Natural killer cell (primary cell): ENCODE measurements around the gene GRIK1. TPM values are rescaled to one million over a fixed set of nuclear protein-coding genes. Genes with fewer than 3 reads are reported as not detected.

Experiments used
- ATAC-seq, 3 donors: fragments of 150-1000 bp in 2 of 3; fragments of 200-7000 bp in 1 of 3; cut with Tn5 transposase; 1 replicate in 1 of 3; 2 replicates in 2 of 3; pipeline ENCODE4 v1.10.0; 2021; ENCODE audit warnings: mild to moderate bottlenecking in 2 of 3, moderate library complexity in 2 of 3
- DNase-seq, 2 donors: peaks; one replicate each; pipeline versions ENCODE4 v3.0.0 to v3.0.0-alpha.2; 2013 to 2021; ENCODE audit warnings: mixed read lengths in 1 of 2
- H3K27ac ChIP-seq: one replicate; pipeline ENCODE4 v1.5.1; 2013; ENCODE audit warnings: mild to moderate bottlenecking, low read length
- H3K27me3 ChIP-seq: one replicate; pipeline ENCODE4 v1.6.1; 2013; ENCODE audit warnings: low read length; ENCODE audit not compliant: control insufficient read depth, insufficient read depth
- H3K36me3 ChIP-seq: one replicate; pipeline ENCODE4 v1.6.1; 2013; ENCODE audit warnings: low read length; ENCODE audit not compliant: control insufficient read depth, insufficient read depth
- H3K4me1 ChIP-seq: one replicate; pipeline ENCODE4 v1.6.1; 2013; ENCODE audit warnings: low read length; ENCODE audit not compliant: control insufficient read depth, insufficient read depth
- H3K4me3 ChIP-seq: one replicate; pipeline ENCODE4 v1.5.1; 2013; ENCODE audit warnings: low read length
- H3K9me3 ChIP-seq: one replicate; pipeline ENCODE4 v1.6.1; 2013; ENCODE audit warnings: low read length; ENCODE audit not compliant: control insufficient read depth, insufficient read depth
- H3K27ac Mint-ChIP-seq, 2 donors: one replicate each; pipeline ENCODE4 v1.8.0; 2022; ENCODE audit warnings: mild to moderate bottlenecking in 2 of 2, mixed read lengths in 2 of 2, moderate library complexity in 1 of 2
- H3K27me3 Mint-ChIP-seq, 2 donors: one replicate each; pipeline ENCODE4 v1.8.0; 2022; ENCODE audit warnings: low read depth in 2 of 2, mixed read lengths in 2 of 2
- H3K36me3 Mint-ChIP-seq: one replicate; pipeline ENCODE4 v1.8.0; 2022; ENCODE audit warnings: mixed read lengths
- H3K4me1 Mint-ChIP-seq, 2 donors: one replicate each; pipeline ENCODE4 v1.8.0; 2022; ENCODE audit warnings: mixed read lengths in 2 of 2
- H3K4me3 Mint-ChIP-seq: one replicate; pipeline ENCODE4 v1.8.0; 2022; ENCODE audit warnings: mild to moderate bottlenecking, moderate library complexity, mixed read lengths
- H3K9me3 Mint-ChIP-seq, 2 donors: one replicate each; pipeline ENCODE4 v1.8.0; 2022; ENCODE audit warnings: mixed read lengths in 2 of 2
- CTCF ChIP-seq: fragments of 200-600 bp; IDR thresholded peaks from one replicate; pipeline ENCODE4 v1.8.0; 2022; ENCODE audit warnings: antibody characterized with exemption
- WGBS: methylation state at CpG from one replicate; pipeline ENCODE4 v1.1.7; 2013; ENCODE audit warnings: missing lambda C conversion rate; ENCODE audit not compliant: insufficient coverage; 5-methylcytosine and 5-hydroxymethylcytosine counted together
- intact Hi-C: fragments of 100-400 bp; cut with micrococcal nuclease; formaldehyde crosslinking; loops from one replicate; pipeline ENCODE4 v1.14.2; 2022
- total RNA-seq, 4 donors: library from RNA; stranded (reverse); fragments of 120-200 nt in 1 of 4; gene quantifications; one replicate each; pipeline versions ENCODE4 v1.2.3 to v1.2.4, GENCODE V29; 2013 to 2022

Gene GRIK1
- total RNA-seq, 3 donors from 2014 or later (not counting 1 experiment from before 2014, with no cell fraction given), result not detected

DNA sequence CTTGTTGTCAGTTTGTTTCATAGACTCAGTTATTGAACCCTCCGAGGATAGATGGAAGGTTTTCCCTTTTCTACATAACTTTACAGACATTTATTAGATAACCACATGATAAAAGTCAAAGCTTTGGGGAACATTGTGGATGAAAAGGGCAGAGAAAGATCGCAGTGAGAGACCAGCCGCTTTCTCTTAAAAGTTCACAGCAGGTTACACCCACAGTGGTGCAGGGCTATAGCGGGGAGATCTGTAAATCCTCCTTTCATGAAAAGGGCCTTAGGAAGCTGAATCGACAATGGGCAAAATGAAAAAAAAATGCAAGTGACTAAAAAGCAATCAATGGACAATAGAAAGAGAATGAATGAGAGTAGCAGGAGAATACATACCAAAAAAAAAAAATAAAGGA lies 218.6 kb downstream of the GRIK1 start:
- TF ChIP-seq CTCF, result no peak

DNA sequence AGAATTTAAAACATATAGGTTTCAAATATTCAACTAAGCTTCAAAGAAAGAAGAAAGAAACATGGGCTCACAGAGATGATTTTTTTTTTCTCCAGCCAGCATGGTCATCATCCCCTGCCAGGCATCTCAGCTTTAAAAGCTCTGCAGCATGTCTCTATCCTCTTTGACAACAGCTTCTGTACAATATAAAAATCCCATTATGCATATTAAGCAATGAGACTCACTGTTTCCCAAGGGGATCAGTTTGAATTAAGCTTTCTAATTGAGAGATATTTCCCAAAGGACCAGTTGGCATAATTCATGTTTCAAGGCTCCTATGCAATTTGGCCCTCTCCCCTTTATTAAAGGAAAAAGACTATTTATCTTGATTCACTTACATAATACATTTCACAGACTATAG lies 220.3 kb downstream of the GRIK1 start:
- Histone ChIP-seq H3K27ac (no peak overlapping the region), H3K4me1 (no peaks in the 10 kb centered on the region), H3K27me3 (no peaks in the 10 kb centered on the region), H3K4me3 (no peak overlapping the region), H3K9me3 (peaks cover 3% of the 10 kb centered on the region), H3K36me3 (no peaks in the 10 kb centered on the region)
- no peak for TF ChIP-seq CTCF
- DNase-seq (no peak), ATAC-seq (no peak)
- no peaks in the 10 kb centered on the region for H3K4me1 Mint-ChIP-seq
- peaks cover 3 to 7% of the 10 kb centered on the region in 2 donors for H3K9me3 Mint-ChIP-seq
- no peak overlapping the region for H3K27ac Mint-ChIP-seq
- H3K27me3 Mint-ChIP-seq, result no peaks in the 10 kb centered on the region
- no peak overlapping the region for H3K4me3 Mint-ChIP-seq
- intact Hi-C loops, result no loop called here
- H3K36me3 Mint-ChIP-seq, result no peaks in the 10 kb centered on the region

More for the DNA sequence above, 218.6 kb downstream of the GRIK1 start:
- Mint-ChIP-seq H3K4me3 (no peak overlapping the region), H3K9me3 (peaks cover 0 to 5% of the 10 kb centered on the region in 2 donors), H3K36me3 (no peaks in the 10 kb centered on the region), H3K27me3 (no peaks in the 10 kb centered on the region), H3K27ac (no peak overlapping the region), H3K4me1 (no peaks in the 10 kb centered on the region)
- no peaks in the 10 kb centered on the region for H3K27me3 ChIP-seq
- ATAC-seq (no peak), DNase-seq (no peak)
- 88% methylated on average over 4 of the region's 5 CpGs for WGBS
- no peaks in the 10 kb centered on the region for H3K36me3 ChIP-seq
- H3K9me3 ChIP-seq, result peaks cover 3% of the 10 kb centered on the region
- H3K4me1 ChIP-seq, result no peaks in the 10 kb centered on the region
- no peak overlapping the region for H3K27ac ChIP-seq
- intact Hi-C loops, result no loop called here
- H3K4me3 ChIP-seq, result no peak overlapping the region

DNA sequence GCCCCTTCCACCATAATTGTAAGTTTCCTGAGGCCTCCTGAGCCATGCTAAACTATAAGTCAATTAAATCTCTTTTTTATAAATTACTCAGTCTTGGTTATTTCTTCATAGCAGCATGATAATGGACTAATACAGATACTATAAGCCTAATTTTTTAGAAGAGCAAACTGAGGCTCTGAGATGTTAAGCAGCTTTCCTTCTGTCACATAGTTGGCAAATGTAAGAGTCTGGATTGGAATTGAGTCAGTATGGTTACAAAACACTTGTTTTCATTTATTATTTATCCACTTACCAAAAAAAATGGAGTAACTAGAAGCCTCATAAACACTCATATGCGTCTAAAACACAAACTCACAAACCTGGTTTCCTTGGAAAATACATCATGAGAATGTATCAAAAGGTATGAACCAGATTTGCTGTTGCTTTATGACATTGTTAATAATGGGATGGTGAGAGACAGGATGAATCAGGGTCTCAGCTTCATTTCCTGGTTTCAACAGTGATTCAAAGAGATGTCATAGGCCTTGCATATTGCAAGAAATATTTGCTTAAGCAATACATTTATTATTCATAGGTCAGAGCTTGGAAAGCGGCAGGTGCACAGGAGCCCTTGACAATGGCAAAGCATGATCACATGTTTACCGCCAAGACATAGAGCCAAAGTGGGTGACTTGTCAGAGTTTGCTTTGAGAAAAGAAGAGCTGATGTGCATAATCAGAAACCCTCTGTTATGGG lies 221.5 kb downstream of the GRIK1 start:
- H3K4me3 ChIP-seq, result no peak overlapping the region
- 98% methylated on average over 2 of the region's 3 CpGs for WGBS
- H3K36me3 Mint-ChIP-seq, result no peaks in the 10 kb centered on the region
- no peaks in the 10 kb centered on the region for H3K4me1 ChIP-seq
- TF ChIP-seq CTCF, result no peak
- peaks cover 6 to 9% of the 10 kb centered on the region in 2 donors for H3K9me3 Mint-ChIP-seq
- no peak for ATAC-seq
- no peak overlapping the region for H3K27ac ChIP-seq
- no peak overlapping the region for H3K4me3 Mint-ChIP-seq
- no peaks in the 10 kb centered on the region for H3K36me3 ChIP-seq
- H3K27me3 Mint-ChIP-seq, result no peaks in the 10 kb centered on the region
- no peaks in the 10 kb centered on the region for H3K4me1 Mint-ChIP-seq
- no peaks in the 10 kb centered on the region for H3K27me3 ChIP-seq
- DNase-seq, result no peak
- peaks cover 3% of the 10 kb centered on the region for H3K9me3 ChIP-seq
- intact Hi-C loops, result no loop called here
- no peak overlapping the region for H3K27ac Mint-ChIP-seq

DNA sequence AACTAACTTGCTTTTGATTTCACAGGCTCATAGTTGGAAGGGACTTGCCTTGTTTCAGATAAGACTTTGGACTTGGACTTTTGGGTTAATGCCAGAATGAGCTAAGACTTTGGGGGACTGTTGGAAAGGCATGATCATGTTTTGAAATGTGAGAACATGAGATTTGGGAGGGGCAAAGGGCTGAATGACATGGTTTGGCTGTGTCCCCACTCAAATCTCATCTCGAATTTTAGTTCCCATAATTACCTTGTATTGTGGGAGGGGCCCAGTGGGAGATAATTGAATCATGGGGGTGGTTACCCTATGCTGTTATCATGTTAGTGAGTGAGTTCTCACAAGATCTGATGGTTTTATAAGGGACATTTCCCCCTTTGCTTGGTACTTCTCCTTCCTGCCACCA lies 222.1 kb downstream of the GRIK1 start:
- Mint-ChIP-seq H3K27ac (no peak overlapping the region), H3K4me1 (no peaks in the 10 kb centered on the region), H3K27me3 (no peaks in the 10 kb centered on the region), H3K36me3 (no peaks in the 10 kb centered on the region), H3K4me3 (no peak overlapping the region), H3K9me3 (peaks cover 6 to 9% of the 10 kb centered on the region in 2 donors)
- H3K27ac ChIP-seq, result no peak overlapping the region
- H3K9me3 ChIP-seq, result peaks cover 3% of the 10 kb centered on the region
- H3K27me3 ChIP-seq, result no peaks in the 10 kb centered on the region
- 50% methylated on average over 1 of the region's 1 CpG for WGBS
- DNase-seq (no peak), ATAC-seq (no peak)
- no peak for TF ChIP-seq CTCF
- H3K4me1 ChIP-seq, result no peaks in the 10 kb centered on the region
- no peak overlapping the region for H3K4me3 ChIP-seq
- intact Hi-C loops, result no loop called here
- H3K36me3 ChIP-seq, result no peaks in the 10 kb centered on the region
